WTC11 (cell line): ENCODE data around the gene AP1S1. TPM values are rescaled to one million over a fixed set of nuclear protein-coding genes. Genes with fewer than 3 reads are reported as not detected.

Experiments used
- ATAC-seq: fragments of 200-7000 bp; cut with Tn5 transposase; 2 replicates; pipeline ENCODE4 v1.10.0; 2021; ENCODE audit warnings: mild to moderate bottlenecking, moderate library complexity
- CTCF ChIA-PET: fragments of 300-600 bp; sonication (Branson Sonifier 250); formaldehyde crosslinking; loops from one replicate; lab custom pipeline; 2021; ENCODE audit warnings: antibody characterized with exemption; lab: Charles Lee
- POLR2A ChIA-PET: fragments of 350-600 bp; sonication (Branson Sonifier 250); formaldehyde crosslinking; loops from one replicate; lab custom pipeline; 2021; ENCODE audit warnings: antibody characterized with exemption; lab: Charles Lee
- DNase-seq: peaks from one replicate; pipeline ENCODE4 v3.0.0; 2021; ENCODE audit warnings: low spot score
- H3K27ac Mint-ChIP-seq: 2 replicates; pipeline ENCODE4 v1.8.0; 2021; ENCODE audit warnings: mixed read lengths
- H3K27me3 Mint-ChIP-seq: 2 replicates; pipeline ENCODE4 v1.8.0; 2021; ENCODE audit warnings: low read depth, mild to moderate bottlenecking, moderate library complexity, mixed read lengths
- H3K36me3 Mint-ChIP-seq: 2 replicates; pipeline ENCODE4 v1.8.0; 2021; ENCODE audit warnings: mixed read lengths
- H3K4me1 Mint-ChIP-seq: 2 replicates; pipeline ENCODE4 v1.8.0; 2022; ENCODE audit warnings: mixed read lengths
- H3K4me3 Mint-ChIP-seq: 2 replicates; pipeline ENCODE4 v1.8.0; 2021; ENCODE audit warnings: mild to moderate bottlenecking, moderate library complexity, mixed read lengths
- H3K9me3 Mint-ChIP-seq: 2 replicates; pipeline ENCODE4 v1.8.0; 2021; ENCODE audit warnings: mixed read lengths
- CREB1 ChIP-seq: sonication (generic); formaldehyde crosslinking; IDR thresholded peaks from 2 replicates; pipeline ENCODE4 v1.8.0; 2023; ENCODE audit warnings: mild to moderate bottlenecking, missing genetic modification reagents
- FOXJ3 ChIP-seq: sonication (generic); formaldehyde crosslinking; IDR thresholded peaks from 2 replicates; pipeline ENCODE4 v1.9.0; 2021; ENCODE audit warnings: missing genetic modification reagents, mild to moderate bottlenecking, borderline replicate concordance
- FOXP1 ChIP-seq: sonication (generic); formaldehyde crosslinking; IDR thresholded peaks from 2 replicates; pipeline ENCODE4 v1.8.0; 2022; ENCODE audit warnings: missing genetic modification reagents, mild to moderate bottlenecking, moderate library complexity, borderline replicate concordance
- GABPB1 ChIP-seq: sonication (generic); formaldehyde crosslinking; IDR thresholded peaks from 2 replicates; pipeline ENCODE4 v1.8.1; 2023; ENCODE audit warnings: mild to moderate bottlenecking, missing genetic modification reagents
- JAZF1 ChIP-seq: fragments of 250-450 bp; sonication (Bioruptor Pico); IDR thresholded peaks from 2 replicates; pipeline ENCODE4 v1.9.0; 2021; ENCODE audit warnings: moderate library complexity, mild to moderate bottlenecking, inconsistent platforms
- MYBL2 ChIP-seq: sonication (generic); formaldehyde crosslinking; IDR thresholded peaks from 2 replicates; pipeline ENCODE4 v1.8.1; 2023; ENCODE audit warnings: mild to moderate bottlenecking, moderate library complexity, missing genetic modification reagents
- RELA ChIP-seq: sonication (generic); formaldehyde crosslinking; IDR thresholded peaks from 2 replicates; pipeline ENCODE4 v1.8.1; 2022; ENCODE audit warnings: missing genetic modification reagents, mild to moderate bottlenecking, borderline replicate concordance
- SOX15 ChIP-seq: fragments of 250-450 bp; sonication (Bioruptor Pico); IDR thresholded peaks from 2 replicates; pipeline ENCODE4 v1.9.0; 2021; ENCODE audit warnings: mild to moderate bottlenecking
- ZNF138 ChIP-seq: sonication (generic); formaldehyde crosslinking; conservative IDR thresholded peaks from 2 replicates; pipeline ENCODE4 v1.8.1; 2022; ENCODE audit warnings: mild to moderate bottlenecking, moderate library complexity, missing genetic modification reagents
- ZNF263 ChIP-seq: sonication (generic); formaldehyde crosslinking; IDR thresholded peaks from 2 replicates; pipeline ENCODE4 v1.8.1; 2022; ENCODE audit warnings: low read depth, mild to moderate bottlenecking, moderate library complexity, missing genetic modification reagents
- ZNF317 ChIP-seq: sonication (generic); formaldehyde crosslinking; IDR thresholded peaks from 2 replicates; pipeline ENCODE4 v1.8.1; 2023; ENCODE audit warnings: low read depth, mild to moderate bottlenecking, moderate library complexity, missing genetic modification reagents, borderline replicate concordance
- ZNF416 ChIP-seq: fragments of 250-450 bp; sonication (Bioruptor Pico); IDR thresholded peaks from 2 replicates; pipeline ENCODE4 v1.9.0; 2021; ENCODE audit warnings: mild to moderate bottlenecking, inconsistent platforms
- total RNA-seq: library from RNA; stranded (reverse); gene quantifications from 3 replicates; pipeline ENCODE4 v1.2.3, GENCODE V29; 2021
- TF ChIP-seq, protein P1 (sequence below): sonication (generic); formaldehyde crosslinking; IDR thresholded peaks from 2 replicates; pipeline ENCODE4 v1.8.1; 2022; ENCODE audit warnings: missing genetic modification reagents, borderline replicate concordance
- TF ChIP-seq, protein P2 (sequence below): sonication (generic); formaldehyde crosslinking; IDR thresholded peaks from 2 replicates; pipeline ENCODE4 v1.8.0; 2022; ENCODE audit warnings: mild to moderate bottlenecking, missing genetic modification reagents
- TF ChIP-seq, protein P3 (sequence below): sonication (generic); formaldehyde crosslinking; conservative IDR thresholded peaks from 2 replicates; pipeline ENCODE4 v1.8.1; 2022; ENCODE audit warnings: mild to moderate bottlenecking, missing genetic modification reagents
- TF ChIP-seq, protein P4 (sequence below): sonication (generic); formaldehyde crosslinking; IDR thresholded peaks from 2 replicates; pipeline ENCODE4 v1.8.1; 2023; ENCODE audit warnings: mild to moderate bottlenecking, missing genetic modification reagents
- TF ChIP-seq, protein P5 (sequence below): sonication (generic); formaldehyde crosslinking; IDR thresholded peaks from 2 replicates; pipeline ENCODE4 v1.8.1; 2022; ENCODE audit warnings: low read depth, missing genetic modification reagents, borderline replicate concordance
- TF ChIP-seq, protein P6 (sequence below): fragments of 250-450 bp; sonication (Bioruptor Pico); IDR thresholded peaks from 2 replicates; pipeline ENCODE4 v1.8.0; 2021; ENCODE audit warnings: mild to moderate bottlenecking
- TF ChIP-seq, protein P7 (sequence below): sonication (generic); formaldehyde crosslinking; IDR thresholded peaks from 2 replicates; pipeline ENCODE4 v1.8.0; 2022; ENCODE audit warnings: mild to moderate bottlenecking, missing genetic modification reagents
- TF ChIP-seq, protein P8 (sequence below): sonication (generic); formaldehyde crosslinking; IDR thresholded peaks from 2 replicates; pipeline ENCODE4 v1.8.1; 2022; ENCODE audit warnings: mild to moderate bottlenecking, moderate library complexity, missing genetic modification reagents
- TF ChIP-seq, protein P9 (sequence below): sonication (generic); formaldehyde crosslinking; IDR thresholded peaks from 2 replicates; pipeline ENCODE4 v1.8.1; 2023; ENCODE audit warnings: mild to moderate bottlenecking, missing genetic modification reagents, moderate library complexity

The AP1S1 gene
- total RNA-seq, 1 experiment from 2014 or later = 60.7 TPM

DNA sequence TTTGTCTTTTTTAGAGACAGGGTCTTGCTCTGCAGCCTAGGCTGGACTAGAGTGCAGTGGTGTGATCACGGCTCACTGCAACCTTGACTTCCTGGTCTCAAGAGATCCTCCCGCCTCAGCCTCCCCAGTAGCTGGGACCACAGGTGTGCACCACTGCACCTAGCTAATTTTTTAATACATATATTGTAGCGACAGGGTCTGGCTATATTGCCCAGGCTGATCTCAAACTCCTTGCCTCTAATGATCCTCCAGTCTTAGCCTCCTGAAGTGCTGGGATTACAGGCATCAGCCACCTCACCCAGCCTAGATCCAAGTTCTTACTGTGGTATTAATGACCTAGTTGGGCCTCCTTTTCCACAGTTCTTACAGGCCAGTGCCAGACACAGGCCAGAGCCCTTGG is 39.1 kb upstream of the AP1S1 start:
- H3K36me3 Mint-ChIP-seq = no peaks in the 10 kb centered on the region
- H3K4me1 Mint-ChIP-seq = 0 out of 2 replicates have a peak, but pooled peaks cover 7% of the 10 kb centered on the region
- TF ChIP-seq ZNF138 (CRISPR knock-in tag) (no peak), FOXP1 (CRISPR knock-in tag) (no peak), GABPB1 (CRISPR knock-in tag) (no peak), JAZF1 (CRISPR knock-in tag) (no peak), RELA (no peak), ZNF416 (CRISPR knock-in tag) (no peak), ZNF317 (CRISPR knock-in tag) (no peak), FOXJ3 (no peak)
- TF ChIP-seq, protein P1, sequence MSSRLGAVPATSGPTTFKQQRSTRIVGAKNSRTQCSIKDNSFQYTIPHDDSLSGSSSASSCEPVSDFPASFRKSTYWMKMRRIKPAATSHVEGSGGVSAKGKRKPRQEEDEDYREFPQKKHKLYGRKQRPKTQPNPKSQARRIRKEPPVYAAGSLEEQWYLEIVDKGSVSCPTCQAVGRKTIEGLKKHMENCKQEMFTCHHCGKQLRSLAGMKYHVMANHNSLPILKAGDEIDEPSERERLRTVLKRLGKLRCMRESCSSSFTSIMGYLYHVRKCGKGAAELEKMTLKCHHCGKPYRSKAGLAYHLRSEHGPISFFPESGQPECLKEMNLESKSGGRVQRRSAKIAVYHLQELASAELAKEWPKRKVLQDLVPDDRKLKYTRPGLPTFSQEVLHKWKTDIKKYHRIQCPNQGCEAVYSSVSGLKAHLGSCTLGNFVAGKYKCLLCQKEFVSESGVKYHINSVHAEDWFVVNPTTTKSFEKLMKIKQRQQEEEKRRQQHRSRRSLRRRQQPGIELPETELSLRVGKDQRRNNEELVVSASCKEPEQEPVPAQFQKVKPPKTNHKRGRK = no peak
- TF ChIP-seq, protein P2, sequence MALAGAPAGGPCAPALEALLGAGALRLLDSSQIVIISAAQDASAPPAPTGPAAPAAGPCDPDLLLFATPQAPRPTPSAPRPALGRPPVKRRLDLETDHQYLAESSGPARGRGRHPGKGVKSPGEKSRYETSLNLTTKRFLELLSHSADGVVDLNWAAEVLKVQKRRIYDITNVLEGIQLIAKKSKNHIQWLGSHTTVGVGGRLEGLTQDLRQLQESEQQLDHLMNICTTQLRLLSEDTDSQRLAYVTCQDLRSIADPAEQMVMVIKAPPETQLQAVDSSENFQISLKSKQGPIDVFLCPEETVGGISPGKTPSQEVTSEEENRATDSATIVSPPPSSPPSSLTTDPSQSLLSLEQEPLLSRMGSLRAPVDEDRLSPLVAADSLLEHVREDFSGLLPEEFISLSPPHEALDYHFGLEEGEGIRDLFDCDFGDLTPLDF = no peak
- TF ChIP-seq, protein P3, sequence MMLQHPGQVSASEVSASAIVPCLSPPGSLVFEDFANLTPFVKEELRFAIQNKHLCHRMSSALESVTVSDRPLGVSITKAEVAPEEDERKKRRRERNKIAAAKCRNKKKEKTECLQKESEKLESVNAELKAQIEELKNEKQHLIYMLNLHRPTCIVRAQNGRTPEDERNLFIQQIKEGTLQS (CRISPR knock-in tag) = no peak
- TF ChIP-seq, protein P4, sequence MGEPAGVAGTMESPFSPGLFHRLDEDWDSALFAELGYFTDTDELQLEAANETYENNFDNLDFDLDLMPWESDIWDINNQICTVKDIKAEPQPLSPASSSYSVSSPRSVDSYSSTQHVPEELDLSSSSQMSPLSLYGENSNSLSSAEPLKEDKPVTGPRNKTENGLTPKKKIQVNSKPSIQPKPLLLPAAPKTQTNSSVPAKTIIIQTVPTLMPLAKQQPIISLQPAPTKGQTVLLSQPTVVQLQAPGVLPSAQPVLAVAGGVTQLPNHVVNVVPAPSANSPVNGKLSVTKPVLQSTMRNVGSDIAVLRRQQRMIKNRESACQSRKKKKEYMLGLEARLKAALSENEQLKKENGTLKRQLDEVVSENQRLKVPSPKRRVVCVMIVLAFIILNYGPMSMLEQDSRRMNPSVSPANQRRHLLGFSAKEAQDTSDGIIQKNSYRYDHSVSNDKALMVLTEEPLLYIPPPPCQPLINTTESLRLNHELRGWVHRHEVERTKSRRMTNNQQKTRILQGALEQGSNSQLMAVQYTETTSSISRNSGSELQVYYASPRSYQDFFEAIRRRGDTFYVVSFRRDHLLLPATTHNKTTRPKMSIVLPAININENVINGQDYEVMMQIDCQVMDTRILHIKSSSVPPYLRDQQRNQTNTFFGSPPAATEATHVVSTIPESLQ = no peak
- TF ChIP-seq, protein P5, sequence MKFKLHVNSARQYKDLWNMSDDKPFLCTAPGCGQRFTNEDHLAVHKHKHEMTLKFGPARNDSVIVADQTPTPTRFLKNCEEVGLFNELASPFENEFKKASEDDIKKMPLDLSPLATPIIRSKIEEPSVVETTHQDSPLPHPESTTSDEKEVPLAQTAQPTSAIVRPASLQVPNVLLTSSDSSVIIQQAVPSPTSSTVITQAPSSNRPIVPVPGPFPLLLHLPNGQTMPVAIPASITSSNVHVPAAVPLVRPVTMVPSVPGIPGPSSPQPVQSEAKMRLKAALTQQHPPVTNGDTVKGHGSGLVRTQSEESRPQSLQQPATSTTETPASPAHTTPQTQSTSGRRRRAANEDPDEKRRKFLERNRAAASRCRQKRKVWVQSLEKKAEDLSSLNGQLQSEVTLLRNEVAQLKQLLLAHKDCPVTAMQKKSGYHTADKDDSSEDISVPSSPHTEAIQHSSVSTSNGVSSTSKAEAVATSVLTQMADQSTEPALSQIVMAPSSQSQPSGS (CRISPR knock-in tag) = no peak
- TF ChIP-seq, protein P6, sequence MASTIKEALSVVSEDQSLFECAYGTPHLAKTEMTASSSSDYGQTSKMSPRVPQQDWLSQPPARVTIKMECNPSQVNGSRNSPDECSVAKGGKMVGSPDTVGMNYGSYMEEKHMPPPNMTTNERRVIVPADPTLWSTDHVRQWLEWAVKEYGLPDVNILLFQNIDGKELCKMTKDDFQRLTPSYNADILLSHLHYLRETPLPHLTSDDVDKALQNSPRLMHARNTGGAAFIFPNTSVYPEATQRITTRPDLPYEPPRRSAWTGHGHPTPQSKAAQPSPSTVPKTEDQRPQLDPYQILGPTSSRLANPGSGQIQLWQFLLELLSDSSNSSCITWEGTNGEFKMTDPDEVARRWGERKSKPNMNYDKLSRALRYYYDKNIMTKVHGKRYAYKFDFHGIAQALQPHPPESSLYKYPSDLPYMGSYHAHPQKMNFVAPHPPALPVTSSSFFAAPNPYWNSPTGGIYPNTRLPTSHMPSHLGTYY (CRISPR knock-in tag) = no peak
- no peaks in the 10 kb centered on the region for H3K9me3 Mint-ChIP-seq
- ChIA-PET POLR2A (no interaction called here), CTCF (no interaction called here)
- no peak overlapping the region for H3K4me3 Mint-ChIP-seq
- no peak overlapping the region for H3K27ac Mint-ChIP-seq
- DNase-seq = no peak
- no peak for ATAC-seq
- no peaks in the 10 kb centered on the region; the same call in 1 of the 2 replicates for H3K27me3 Mint-ChIP-seq

DNA sequence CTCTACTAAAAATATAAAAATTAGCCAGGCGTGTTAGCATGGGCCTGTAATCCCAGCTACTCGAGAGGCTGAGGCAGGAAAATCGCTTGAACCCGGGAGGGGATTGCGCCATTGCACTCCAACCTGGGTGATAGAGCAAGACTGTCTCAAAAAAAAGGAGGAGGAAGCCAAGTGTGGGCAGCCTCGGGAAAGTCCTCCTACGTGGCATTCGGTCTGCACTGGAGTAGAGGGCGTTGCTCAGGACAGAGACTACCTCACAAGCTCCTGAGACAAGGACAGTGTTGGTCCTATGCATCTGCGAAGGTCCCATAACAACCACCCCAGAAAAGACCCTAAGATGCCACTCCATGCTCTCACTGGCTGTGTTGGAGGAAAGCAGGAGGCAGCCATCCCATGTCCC is 37.4 kb upstream of the AP1S1 start:
- no peak overlapping the region for H3K4me3 Mint-ChIP-seq
- H3K36me3 Mint-ChIP-seq = no peaks in the 10 kb centered on the region
- ATAC-seq (no peak), DNase-seq (no peak)
- TF ChIP-seq, protein P7, sequence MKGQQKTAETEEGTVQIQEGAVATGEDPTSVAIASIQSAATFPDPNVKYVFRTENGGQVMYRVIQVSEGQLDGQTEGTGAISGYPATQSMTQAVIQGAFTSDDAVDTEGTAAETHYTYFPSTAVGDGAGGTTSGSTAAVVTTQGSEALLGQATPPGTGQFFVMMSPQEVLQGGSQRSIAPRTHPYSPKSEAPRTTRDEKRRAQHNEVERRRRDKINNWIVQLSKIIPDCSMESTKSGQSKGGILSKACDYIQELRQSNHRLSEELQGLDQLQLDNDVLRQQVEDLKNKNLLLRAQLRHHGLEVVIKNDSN (CRISPR knock-in tag) = no peak
- TF ChIP-seq FOXJ3 (no peak), CREB1 (CRISPR knock-in tag) (no peak), SOX15 (CRISPR knock-in tag) (no peak), MYBL2 (no peak), ZNF263 (no peak)
- TF ChIP-seq, protein P1 = no peak
- TF ChIP-seq, protein P8, sequence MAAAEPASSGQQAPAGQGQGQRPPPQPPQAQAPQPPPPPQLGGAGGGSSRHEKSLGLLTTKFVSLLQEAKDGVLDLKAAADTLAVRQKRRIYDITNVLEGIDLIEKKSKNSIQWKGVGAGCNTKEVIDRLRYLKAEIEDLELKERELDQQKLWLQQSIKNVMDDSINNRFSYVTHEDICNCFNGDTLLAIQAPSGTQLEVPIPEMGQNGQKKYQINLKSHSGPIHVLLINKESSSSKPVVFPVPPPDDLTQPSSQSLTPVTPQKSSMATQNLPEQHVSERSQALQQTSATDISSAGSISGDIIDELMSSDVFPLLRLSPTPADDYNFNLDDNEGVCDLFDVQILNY (CRISPR knock-in tag) = no peak
- TF ChIP-seq, protein P9, sequence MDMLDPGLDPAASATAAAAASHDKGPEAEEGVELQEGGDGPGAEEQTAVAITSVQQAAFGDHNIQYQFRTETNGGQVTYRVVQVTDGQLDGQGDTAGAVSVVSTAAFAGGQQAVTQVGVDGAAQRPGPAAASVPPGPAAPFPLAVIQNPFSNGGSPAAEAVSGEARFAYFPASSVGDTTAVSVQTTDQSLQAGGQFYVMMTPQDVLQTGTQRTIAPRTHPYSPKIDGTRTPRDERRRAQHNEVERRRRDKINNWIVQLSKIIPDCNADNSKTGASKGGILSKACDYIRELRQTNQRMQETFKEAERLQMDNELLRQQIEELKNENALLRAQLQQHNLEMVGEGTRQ = no peak
- H3K4me1 Mint-ChIP-seq = peaks cover 12% of the 10 kb centered on the region
- ChIA-PET POLR2A (no interaction called here), CTCF (interaction anchor here (1.2 to 2.0 kb wide), 3 partner anchors 22 to 40 kb away, joined by 3 to 8 read pairs (median 5); no protein-coding TSS in a partner anchor)
- H3K9me3 Mint-ChIP-seq = no peaks in the 10 kb centered on the region
- no peak overlapping the region for H3K27ac Mint-ChIP-seq
- no peaks in the 10 kb centered on the region; the same call in 1 of the 2 replicates for H3K27me3 Mint-ChIP-seq
